Cerebellar nuclear complex (tissue), 1 donor: Measurements from ENCODE around the gene MYH14.
A peak's percentile ranks its signal among the peaks of the same experiment; 100 is the strongest.
"Not testable (repeated sequence)": the region's sequence is repeated elsewhere in the genome, so short reads cannot be mapped to it uniquely, and the experiment has no call there.

ENCODE experiments used
- DNase-seq, 2 experiments: peaks; one replicate each; lab custom pipeline; 2025; lab: John Stamatoyannopoulos, UW

Gene MYH14

DNA sequence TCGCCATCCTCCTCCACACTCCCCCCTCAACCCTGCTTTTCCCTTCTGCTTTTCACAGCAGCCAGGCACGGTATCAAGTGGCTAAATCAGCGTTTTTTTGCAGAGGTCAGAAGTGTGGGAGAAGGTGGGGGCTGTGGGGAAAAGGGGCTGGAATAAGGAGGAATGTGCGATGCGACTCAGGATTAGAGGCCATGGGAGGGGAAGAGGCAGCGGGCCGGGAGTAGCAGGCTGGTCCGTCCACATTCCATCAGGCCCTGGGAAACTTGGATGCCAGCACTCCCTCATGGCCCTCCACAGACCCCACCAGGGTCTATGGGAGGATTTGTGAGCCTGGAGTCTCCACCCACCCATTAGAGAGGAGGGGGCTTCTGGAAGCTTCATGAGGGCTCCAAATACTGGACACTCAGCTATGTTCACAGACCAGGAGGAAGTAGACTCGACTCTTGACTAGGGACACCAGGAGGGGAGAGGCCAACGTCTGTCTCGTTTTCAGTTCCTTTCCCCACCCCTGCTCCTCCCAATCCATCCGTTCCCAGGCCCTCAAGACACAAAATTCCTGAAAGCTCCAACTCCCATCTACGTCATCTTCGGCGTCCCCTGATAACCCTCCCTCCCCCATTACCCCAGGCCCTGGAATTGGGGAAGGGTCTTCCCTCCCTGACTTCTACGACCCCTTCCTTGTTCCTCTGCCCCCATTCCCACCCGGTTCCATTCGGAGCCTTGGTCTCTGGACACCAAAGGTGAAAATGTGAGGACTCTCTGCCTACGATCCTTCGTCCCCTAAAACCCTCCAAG is 129.0 kb downstream of the MYH14 start:
- no peak for DNase-seq

DNA sequence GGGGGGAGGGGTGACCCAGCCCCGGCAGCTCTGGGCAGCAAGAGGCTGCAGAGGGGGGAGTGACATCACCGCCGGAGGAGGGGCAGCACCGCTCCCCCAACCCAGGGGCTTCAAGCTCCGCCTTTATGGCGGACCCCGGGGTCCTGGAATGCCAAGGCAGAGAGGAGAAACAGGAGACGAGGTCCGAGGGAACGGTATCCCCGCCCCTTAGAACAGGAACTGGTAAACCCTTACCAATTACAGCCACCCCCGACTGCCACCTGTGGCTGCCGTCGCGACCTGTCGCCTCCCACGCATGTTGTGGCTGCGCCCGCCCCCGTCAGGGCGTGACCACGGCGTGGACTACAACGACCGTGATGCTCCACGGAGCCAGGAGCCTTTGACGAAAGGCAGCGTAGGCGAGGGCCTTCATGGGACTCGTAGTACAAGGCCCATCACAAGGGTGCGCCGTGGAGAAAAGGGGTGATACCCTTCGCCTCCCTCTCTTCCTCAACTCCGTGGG is 129.9 kb downstream of the MYH14 start:
- peak; percentile 80 to 88 for DNase-seq

DNA sequence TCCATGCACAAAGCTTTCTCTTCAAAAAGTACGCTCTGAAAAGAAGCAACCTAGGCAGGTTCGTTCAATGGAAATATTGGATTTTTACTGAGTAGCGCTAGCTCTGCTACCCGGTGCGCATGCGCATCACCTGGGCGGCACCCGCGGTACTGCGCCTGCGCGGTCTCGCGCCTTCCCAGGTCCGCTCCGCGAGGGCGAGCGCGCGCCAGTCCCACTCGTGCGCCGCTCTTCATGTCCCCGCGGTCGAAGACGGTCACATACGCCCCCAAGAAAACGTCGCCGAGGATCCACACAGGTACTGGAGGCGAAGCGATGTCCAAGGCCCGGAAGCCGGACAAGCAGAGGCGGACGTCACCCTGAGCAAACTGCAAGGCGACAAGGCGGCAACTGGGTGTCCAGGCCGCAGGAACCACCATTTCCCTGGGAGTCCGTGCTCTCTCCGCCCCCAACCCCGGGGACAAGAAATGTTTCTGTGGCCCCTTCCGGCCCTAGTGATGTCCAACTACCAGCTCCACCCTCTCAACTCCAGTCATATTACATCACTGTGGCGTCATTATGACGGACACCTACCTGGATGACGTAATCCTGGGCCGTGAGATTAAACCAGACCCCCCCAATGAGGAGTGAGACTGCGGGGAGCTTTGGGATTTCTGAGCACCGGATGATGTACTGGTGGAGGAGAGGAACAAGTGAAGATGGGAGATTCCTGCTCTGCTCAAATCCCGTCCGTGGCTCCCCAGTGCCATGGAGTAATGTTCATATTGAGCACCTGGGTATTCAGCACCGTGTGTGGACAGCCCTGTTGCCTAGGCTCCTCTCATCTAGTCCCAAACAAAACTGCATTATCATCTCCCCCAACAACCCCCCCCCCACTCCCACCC is 130.6 kb downstream of the MYH14 start:
- no peak for DNase-seq

DNA sequence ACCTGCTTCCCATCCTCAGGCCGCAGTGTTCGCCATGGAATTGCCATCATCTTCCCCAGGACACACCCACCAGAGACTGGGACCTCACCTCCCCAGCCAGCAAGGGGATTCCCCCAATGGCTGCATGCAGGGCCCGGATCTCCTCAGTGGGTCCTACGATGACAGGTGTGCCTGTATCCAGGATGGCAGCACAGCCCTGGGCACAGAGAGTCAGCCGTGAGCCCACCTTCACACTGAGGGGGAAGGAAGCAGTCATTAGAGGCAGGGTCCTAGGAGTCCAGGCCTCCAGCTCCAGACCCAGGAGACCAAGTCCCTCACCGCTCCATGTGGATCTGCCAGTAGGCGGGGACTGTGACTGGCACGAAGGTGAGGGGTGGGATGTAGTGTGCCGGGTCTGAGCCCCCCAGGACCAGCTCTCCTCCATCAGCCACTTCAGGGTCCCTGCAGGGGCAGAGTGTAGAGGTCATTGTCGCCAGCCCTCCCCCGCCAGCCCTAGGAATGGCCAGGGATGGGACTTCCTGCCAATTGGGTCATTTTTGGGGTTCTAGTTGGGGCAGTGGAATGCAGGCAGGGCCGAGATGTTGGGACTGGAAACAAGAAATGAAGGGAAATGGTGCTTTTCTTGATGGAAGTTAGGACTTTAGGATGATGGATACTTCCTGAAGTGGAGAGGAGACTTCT is 131.5 kb downstream of the MYH14 start:
- DNase-seq = no peak

DNA sequence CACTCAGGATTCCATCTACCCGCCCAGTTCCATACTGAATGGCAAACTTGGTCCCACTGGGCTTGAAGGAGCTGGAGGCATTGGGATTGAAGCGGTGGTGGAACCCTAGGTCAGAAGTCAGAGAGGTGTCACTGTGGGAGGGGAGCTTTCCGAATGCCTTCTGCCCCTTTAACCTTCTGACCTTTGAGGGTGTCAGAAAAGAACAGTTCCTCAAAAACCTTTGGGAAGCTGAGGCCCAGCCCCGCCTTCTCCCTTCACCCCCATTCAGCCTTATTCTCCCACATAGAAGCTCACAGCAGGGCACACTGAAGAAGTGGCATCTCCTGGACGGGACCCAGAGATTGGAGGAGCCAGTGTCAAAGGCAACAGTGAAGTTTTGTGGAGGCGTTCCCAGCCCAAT is 133.6 kb downstream of the MYH14 start:
- DNase-seq = not testable (repeated sequence)

DNA sequence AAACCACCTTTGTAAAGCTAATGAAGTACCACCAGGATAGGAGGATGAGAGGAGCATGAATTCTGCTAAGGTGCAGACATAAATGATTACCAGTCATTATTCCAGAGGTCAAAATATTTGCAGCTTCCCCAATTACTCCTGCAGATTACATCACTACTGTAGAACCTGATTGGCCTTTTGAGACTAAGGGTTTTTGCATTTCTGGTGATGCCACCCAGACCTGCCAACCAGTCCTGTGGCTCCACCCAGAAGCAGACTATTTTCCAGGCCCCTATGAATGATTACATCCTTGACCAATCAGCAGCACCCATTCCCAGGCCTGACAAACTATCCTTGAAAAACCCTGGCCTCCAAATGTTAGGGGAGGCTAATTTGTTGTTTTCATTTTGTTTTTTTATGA is 136.9 kb downstream of the MYH14 start:
- no peak for DNase-seq

DNA sequence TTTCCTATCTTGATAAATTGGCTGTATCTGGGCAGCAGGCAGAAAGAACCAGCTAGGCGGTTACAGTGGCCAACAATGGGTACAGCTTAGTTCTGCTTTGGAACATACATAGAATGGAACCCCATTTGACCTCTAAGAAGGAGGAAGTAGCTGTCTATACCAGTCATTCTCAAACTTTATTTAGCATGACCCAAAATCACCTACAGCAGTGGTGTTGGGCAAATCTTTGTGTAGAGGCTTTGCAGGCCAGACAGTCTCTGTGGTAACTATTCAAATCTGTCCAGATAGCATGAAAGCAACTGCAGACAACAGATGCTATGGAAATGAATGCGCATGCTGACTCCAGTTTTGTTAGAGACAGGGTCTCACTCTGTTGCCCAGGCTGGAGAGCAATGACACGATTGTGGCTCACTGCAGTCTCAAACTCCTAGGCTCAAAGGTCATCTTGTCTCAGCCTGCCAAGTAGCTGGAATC is 137.7 kb downstream of the MYH14 start:
- no peak for DNase-seq

DNA sequence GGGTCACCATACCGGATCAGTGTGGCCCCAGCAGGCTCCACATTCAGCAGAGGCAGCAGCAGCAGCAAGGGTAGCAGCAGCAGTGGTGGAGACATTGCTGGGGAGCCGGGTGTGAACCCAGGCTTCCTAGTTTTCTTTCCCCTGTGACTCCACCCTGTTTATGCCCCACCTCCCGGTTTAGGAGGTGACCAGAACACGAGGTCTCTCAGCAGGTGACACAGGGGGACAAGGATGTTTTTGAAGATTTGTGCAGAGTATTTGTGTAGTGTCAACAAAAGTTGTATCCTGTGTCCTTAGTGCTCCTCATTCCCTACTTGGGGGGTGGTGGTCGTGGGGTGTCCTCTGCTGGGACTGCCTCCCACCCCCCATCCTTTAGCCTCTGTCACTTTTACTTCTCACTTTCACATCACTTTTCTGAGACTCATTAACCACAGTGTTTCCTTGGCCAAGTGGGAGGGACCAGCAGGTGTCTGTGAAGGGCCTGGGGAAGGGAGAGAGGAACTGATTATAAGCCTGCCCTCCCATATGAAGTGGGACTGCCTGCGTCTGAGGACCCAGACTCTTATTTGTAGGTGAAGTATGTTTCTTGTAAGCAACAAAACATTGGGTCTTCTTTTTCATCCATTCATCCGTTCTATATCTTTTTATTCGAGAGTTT is 141.4 kb downstream of the MYH14 start:
- DNase-seq = no peak

DNA sequence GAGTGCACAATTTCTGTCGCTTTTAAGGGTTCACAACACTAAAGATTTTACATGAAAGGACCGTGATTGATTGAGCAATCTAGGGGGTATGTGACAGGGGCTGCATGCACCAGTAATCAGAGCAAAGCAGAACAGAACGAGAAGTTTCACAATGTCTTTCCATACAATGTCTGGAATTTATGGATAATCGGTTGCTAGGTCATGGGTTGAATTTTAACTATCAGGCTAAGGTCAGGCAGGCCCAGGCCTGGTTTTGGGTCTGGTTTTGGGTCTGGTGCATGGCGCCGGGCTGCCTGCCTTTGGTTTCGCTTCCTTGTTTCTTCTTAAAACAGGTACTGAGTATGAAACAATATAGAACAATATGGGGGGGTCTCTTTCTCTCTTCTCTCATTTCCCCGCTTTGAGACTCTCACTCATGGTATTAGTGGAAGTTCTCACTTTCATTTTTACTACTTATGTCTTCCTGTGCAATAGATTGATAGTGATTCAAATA is 143.7 kb downstream of the MYH14 start:
- DNase-seq = not testable (repeated sequence)

DNA sequence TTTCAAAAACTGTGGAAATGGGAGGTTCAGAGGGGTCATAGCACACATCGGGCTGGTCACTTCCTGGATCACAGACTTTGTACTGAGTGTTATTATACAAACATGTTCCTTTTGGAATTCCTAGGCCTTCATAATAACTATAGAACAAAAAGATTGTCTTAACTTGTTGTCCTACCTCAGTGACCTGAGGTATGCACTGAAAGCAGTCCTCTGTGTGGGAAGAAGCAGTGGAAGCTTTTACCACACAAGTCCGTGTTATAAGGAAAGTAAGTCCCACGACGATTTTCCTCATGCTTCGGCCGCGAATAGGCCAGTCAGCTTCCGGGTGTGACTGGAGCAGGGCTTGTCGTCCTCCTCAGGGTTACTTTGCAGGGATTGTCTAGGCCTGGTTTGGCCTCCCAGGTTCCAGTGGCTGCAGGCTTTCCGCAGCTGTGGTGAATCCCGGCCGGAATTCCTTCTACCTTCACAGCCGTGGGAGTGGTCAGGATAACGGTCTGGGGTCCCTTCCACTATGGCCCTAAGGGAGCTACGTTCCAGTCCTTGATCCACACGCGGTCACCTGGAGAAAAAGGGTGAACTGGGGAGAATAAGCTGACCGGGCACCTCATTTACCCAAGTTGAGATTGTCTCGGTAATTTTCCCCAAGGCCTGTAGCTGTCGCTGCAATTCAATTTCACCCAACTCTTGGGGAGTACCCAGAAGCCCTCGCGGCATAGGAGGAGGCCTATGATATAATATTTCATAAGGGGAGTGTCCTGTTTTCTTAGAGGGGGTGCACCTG is 146.0 kb downstream of the MYH14 start:
- DNase-seq = no peak

DNA sequence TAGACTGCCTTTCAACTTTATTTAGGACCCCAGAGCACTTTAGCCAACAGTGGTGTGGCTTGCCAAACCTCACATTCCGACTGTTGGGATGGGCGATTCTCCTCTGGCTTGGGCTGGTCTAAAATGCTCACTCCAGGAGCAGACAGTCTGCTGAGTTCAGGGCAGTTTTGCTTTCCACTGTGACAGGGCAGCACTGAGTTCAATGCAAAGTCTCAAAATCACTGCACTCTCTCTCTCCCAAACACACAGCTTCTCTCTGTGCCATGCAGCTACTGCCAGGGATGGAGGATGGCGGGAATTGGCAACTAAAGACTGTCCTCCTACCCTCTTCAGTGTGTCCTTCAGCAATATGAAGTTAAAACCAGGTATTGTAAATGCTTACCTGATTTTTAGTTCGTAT is 148.8 kb downstream of the MYH14 start:
- DNase-seq = no peak

DNA sequence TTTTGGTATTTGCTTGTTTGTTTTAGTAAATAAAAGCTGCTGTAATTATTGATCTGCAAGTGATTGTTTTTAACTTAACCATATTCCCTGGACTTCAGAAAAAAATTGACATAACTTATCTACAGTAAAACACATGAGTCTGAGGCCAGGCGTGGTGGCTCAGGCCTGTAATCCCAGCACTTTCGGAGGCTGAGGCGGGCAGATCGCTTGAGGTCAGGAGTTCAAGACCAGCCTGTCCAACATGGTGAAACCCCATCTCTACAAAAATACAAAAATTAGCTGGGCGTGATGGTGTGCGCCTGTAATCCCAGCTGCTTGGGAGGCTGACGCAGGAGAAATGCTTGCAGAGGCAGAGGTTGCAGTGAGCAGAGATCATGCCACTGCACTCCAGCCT is 150.1 kb downstream of the MYH14 start:
- DNase-seq = not testable (repeated sequence)

DNA sequence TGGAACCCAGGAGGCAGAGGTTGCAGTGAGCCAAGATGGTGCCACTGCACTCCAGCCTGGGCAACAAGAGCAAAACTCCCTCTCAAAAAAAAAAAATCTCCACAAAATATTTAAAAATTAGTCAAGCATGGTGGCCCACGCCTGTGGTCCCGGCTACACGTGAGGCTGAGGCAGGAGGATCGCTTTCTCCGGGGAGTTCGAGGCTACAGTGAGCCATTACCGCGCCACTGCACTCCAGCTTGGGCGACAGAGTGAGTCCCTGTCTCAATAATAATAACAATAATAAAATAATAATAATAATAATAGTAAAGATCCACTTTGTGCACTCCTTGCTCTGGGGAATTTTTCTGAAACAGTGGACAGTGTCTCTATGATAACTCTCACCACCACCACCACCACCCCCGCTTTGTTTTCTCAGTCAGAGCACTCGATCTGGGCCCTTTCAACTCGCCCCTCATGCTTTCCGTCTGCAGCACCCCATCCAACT is 153.3 kb downstream of the MYH14 start:
- DNase-seq = no peak

DNA sequence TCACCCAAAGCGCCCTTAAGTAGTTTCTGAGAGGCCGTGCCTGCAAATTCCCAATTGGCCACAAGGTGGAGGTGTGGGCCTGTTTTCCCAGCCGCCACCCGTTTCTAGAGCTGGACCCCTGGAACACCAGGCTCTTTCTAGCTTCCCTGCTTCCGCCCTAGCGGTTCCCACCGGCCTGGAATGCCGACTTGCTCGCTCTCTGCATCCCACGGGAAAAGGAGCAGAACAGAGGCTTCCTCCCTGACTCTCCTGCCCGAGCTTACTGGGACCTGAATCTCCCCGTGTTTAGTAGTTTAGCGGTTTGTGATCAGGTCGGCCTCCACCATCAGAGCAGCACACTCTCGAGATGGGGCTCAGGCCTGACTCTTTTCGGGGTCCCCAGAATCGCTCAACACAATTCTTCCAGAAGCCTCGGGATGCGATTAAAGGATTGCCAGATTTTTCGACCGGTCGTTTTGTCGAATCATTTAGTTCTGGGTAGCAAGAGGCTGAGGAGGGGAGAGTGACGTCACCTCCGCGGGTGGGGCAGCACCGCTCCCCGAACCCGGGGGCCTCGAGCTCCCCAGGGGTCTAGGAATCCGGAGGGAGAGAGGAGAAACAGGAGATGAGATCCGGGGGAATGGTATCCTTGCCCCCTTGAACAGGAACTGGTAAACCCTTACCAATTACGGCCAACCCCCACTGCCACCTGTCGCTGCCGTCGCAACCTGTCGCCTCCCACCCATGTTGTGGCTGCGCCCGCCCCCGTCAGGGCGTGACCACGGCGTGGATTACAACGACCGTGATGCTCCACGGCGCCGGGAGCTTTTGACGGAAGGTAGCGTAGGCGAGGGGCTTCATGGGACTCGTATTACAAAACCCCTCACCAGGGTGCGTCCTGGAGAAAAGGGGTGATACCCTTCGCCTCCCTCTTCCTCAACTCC is 154.0 kb downstream of the MYH14 start:
- peak in 1 of 2 experiments; percentile 40 for DNase-seq

DNA sequence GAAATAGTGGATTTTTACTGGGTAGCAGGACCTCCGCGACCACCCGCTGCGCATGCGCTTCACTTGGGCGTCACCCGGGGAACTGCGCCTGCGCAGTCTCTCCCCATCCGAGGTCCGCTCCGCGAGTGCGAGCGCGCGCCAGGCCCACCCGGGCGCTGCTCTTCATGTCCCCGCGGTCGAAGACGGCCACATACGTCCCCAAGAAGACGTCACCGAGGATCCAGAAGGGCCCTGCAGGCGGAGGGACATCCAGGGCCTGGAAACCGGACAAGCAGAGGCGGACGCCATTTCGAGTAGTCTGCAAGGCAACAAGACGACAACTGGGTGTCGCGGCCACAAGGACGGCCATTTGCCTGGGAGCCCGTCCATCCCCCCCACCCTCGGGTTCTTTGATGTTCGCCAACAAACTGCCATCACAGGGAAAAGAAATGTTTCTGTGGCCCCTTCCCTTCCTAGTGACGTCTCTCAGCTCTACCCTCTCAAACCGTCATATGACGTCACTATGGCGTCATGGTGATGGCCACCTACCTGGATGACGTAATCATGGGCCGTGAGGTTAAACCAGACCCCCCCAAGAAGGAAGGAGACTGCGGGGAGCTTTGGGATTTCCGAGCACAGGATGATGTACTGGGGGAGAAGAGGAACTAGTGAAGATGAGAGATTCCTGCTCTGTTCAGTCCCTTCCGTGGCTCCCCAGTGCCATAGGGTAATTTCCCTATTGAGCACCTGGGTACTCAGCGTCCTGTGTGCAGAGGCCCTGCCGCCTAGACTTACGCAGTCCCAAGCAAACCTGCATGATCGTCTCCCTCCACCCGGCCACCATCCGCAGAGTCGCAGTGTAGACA is 155.3 kb downstream of the MYH14 start:
- DNase-seq = no peak

DNA sequence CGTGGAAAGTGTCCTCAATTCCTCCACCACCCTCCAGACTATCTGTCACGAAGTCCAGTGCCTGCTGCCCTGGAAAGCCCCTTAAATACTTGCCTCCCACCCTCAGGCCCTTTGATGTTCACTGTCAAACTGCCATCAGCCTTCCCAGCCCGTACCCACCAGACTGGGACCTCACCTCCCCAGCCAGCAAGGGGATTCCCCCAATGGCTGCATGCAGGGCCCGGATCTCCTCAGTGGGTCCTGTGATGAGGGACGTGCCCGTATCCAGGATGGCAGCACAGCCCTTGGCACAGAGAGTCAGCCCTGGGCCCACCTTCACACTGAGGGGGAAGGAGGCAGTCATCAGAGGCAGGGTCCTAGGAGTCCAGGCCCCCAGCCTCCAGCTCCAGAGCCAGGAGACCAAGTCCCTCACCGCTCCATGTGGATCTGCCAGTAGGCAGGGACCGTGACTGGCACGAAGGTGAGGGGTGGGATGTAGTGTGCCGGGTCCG is 156.0 kb downstream of the MYH14 start:
- no peak for DNase-seq
